HG03432 (cell line): Measurements from ENCODE around the gene FNDC3B.
A peak's percentile ranks its signal among the peaks of the same experiment; 100 is the strongest.

Experiments
- ATAC-seq: cut with Tn5 transposase; IDR thresholded peaks from one replicate; pipeline ENCODE4 v1.9.1; 2021; ENCODE audit warnings: mild to moderate bottlenecking, moderate library complexity; ENCODE audit not compliant: unreplicated experiment

The FNDC3B gene

GRCh38 chr3:172323894-172324610 is 284.7 kb downstream of the FNDC3B start:
- ATAC-seq, result peak; percentile 44

- ATAC-seq, result no peak
Observed at GRCh38 chr3:172324611-172325203, 285.3 kb downstream of the FNDC3B start.

GRCh38 chr3:172325461-172325860 is 286.1 kb downstream of the FNDC3B start:
- ATAC-seq, result no peak

DNA sequence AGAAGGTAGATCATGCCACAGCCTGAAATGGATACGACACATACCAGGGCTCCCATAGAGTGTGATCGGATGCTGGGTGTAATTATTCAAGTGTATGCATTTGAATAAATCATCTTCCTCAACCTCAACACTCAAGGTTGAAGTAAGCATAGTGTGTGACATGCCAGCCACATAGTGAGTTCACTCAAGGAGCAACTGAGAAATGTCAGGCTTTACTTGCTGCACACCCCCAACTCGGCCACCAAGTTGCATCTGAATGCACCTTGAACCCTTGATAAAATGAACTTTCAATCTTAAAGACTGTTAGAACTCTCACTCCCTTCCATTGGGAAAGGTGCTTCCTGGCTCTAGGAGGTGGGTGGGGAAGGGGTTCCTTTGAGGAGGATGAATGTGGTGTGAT is 287.6 kb downstream of the FNDC3B start:
- no peak for ATAC-seq

GRCh38 chr3:172328282-172328681 is 288.9 kb downstream of the FNDC3B start:
- ATAC-seq, result no peak

DNA sequence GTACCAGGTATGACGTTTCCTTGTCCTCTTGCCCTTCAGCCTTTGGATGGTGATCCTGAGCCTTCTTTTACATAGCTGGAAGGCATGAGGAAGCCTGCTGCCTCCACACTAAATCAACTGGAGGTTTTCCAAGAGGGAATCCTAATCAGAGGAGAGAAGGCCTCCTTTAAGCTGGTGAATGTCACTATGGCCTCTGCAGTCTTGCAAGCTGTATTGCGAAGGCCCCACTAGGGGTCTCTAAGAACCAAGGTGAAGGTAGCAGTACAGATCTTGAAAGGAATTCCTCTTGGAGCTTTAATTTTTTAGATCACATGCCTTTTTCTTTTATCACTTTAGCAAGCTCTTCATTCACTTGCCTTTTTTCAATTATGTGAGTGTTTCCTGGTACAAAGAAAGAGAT is 289.7 kb downstream of the FNDC3B start:
- ATAC-seq, result no peak

DNA sequence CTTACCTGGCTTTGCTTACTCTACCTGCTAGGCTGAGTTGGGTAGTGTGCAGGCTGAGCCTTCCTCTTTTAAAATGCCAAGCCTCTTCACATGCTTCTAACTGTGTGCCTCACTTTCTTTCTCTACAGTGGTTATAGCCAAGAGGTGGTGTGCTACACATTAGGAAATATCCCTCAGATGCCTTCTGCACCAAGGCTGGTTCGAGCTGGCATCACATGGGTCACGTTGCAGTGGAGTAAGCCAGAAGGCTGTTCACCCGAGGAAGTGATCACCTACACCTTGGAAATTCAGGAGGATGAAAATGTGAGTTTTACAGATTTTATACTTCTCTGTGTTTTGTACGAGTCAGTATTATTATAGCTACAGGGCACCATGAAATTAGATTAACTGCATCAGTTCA is 291.0 kb downstream of the FNDC3B start:
- ATAC-seq, result no peak

DNA sequence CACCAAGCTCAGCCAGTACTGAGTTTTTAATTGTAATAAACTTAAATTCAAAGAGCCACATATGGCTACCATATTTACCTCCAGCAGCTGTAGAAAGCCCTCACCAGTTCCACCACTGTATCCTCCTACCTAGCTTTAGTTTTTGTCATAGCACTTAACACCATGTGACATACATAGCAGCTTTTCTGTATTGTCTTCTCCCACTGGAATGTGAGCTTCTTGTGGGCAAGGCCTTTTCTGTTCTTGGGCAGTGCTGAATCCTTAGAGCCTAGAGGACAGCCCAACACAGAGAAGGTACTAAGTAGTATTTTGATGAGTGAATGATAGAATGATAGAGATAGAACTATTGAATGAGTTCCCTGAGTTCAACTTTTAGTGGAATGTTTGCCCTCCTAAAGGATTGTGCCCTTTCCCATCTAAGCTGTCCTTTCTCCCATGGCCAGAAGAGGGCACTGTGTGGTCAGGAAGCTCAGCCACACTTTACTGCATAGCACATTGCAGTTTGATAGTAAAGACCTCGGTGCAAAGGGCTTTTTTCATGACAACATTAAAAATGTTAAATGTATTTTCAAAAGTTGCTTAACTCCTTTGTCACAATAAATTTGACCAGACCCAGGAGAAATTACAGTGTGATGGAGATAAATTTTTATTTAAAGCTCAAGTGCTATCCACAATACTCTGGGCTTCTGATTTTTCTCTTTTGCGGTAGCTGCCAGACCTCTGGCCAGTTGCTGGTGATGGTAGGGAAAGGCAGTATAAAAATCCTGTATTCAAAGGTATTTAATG is 293.1 kb downstream of the FNDC3B start:
- ATAC-seq, result peak; percentile 80

- no peak for ATAC-seq
Observed at GRCh38 chr3:172333042-172333377, 293.6 kb downstream of the FNDC3B start.

GRCh38 chr3:172333692-172334457 is 294.5 kb downstream of the FNDC3B start:
- no peak for ATAC-seq

DNA sequence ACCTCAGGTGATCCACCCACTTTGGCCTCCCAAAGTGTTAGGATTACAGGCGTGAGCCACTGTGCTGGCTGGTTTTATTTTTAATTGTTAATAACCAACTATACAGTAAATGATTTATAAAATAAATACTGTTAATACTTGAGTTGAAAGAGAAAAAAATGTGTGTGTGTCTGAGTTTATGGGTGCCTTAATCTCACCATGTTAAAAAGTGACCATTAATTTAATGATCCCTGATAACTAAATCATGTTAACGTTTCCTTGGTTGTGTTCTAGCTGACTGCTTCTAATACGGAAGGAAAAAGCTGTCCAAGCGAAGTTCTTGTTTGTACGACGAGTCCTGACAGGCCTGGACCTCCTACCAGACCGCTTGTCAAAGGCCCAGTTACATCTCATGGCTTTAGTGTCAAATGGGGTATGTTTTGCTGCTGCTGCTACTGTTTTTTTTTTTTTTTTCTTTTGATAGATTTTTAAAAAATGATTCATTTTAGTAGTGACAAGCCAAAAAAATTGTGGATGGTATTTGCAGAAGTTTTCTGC is 295.4 kb downstream of the FNDC3B start:
- no peak for ATAC-seq

- ATAC-seq, result no peak
Observed at GRCh38 chr3:172339892-172340291, 300.5 kb downstream of the FNDC3B start.

DNA sequence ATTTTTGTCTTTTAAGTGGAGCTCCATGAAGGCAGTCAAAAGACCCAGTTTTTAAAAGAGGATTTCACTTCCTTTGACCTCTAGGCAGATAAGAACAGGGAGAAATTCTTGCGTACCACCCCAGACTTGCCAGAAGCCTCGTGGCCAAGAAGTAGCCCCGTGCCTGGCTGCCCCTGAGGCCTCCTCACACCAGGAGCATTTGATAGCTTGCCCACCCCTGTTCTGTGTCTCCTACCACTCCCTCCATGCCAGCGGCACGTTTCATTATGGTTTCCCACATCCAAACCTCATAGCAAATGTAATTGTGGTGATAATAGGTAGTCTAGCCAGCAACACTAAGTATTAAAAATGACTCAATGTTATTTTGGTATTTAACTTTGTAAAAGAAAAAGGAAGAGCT is 301.2 kb downstream of the FNDC3B start:
- ATAC-seq, result no peak

DNA sequence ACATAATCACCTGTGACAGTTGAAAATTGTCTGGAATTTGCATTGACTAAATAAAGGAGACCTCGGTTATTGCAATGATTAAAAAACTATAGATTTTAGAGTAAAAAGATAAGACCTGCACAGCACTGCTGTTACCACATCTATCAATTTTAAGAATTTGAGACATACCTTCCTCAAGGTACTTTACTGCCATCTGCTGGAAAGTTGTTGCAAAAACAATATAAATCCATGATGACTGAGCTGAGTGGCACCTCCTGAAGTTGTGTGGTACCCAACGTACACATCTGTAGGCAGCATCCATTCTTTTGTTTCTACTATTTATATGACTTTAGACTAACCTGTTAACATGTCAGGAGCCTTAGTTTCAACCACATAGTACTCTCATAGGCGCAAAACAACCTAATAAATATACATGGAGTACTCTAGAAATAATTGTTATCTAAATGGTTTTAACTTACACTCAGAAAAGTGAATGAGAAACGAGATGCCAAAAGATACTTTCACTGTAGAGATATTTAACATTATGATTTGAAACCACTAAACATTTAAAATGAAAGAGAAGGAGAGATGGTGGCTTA is 302.2 kb downstream of the FNDC3B start:
- ATAC-seq, result peak; percentile 63

GRCh38 chr3:172342097-172342659 is 302.8 kb downstream of the FNDC3B start:
- no peak for ATAC-seq

DNA sequence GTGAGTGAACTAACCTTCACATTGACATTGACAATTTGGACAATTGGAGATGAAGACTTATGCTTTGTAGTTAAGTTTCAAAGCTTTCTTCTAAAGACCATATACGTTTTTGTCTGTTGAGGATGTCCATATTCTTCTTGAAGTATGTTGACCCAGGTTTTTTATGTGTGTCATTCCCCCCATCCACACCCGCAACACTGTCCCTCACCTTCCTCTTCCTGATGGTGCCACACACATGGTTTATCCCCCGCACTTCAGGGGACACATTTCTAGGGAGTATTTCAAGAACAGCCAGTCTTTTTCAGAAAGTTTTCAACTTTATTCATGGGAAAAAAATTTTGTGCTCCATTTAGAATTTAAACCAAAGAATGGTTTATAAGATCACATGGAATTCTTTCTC is 303.7 kb downstream of the FNDC3B start:
- no peak for ATAC-seq

DNA sequence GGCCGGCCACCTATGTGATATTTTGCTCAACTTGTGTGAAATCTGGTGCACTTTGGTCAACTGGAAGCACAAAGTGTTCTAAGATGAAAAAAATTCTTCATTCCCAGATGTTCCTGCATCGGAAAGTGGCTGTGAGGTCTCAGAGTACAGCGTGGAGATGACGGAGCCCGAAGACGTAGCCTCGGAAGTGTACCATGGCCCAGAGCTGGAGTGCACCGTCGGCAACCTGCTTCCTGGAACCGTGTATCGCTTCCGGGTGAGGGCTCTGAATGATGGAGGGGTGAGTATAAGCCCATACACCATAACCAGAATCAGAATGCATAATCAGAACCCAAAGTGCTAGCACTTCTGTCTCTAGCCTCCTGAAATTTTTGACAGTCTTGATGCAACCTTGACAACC is 304.6 kb downstream of the FNDC3B start:
- ATAC-seq, result no peak

DNA sequence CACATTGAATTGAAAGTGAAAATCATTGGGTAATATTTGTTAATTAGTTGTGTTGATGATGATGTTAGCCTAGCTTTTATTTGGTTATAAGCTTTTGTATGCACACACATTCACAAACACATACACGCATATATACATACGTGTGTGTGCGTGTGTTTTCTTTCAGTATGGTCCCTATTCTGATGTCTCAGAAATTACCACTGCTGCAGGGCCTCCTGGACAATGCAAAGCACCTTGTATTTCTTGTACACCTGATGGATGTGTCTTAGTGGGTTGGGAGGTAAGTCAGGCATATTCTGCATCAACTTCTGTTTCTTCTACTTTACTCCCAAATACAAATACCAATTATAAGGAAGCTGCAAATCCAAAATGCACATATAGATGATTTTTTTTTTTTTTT is 306.8 kb downstream of the FNDC3B start:
- no peak for ATAC-seq

GRCh38 chr3:172347895-172348679 is 308.7 kb downstream of the FNDC3B start:
- ATAC-seq, result no peak
